HG03064 (cell line): Measurements from ENCODE around the gene CLTB.

Source experiments
- ATAC-seq: cut with Tn5 transposase; IDR thresholded peaks from one replicate; pipeline ENCODE4 v1.9.1; 2021; ENCODE audit warnings: low read depth; ENCODE audit not compliant: unreplicated experiment

CLTB gene

DNA sequence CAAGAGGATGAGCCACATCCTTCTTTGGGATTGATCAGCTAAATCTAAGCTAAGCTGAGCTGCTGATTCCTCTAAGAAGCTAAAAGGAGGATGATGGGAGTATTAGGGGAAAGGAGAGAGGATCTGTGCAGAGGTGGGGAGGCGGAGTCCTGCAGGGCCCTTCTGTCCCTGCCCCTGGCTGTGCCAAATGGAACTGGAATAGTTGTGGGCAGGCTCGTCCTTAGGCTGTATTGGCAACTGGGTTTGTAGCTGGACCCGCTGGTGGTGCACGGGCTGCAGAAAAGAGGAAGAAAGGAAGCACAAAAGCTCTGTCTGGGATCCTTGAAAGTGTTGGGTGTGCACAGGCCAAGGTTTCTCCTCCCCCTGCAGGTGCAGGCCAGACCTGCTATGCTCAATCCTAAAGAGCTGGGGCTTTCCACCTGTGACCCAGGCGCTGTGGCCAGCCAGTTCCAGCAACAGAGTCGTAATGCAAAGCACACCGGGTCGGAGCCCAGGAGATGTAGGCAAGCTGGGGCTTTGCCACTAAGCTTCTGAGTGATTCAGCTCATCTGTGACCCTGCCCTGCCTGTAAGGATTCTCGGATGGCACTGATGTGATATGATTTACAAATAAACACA, 9.8 kb downstream of the CLTB start:
- ATAC-seq = no peak

- no peak for ATAC-seq
These were observed 10.5 kb downstream of the CLTB start for GRCh38 chr5:176405656-176406435.

GRCh38 chr5:176401281-176402205, 14.8 kb downstream of the CLTB start:
- no peak for ATAC-seq

- ATAC-seq = no peak
These were observed 15.8 kb downstream of the CLTB start for GRCh38 chr5:176400382-176401156.

- no peak for ATAC-seq
These were observed 18.5 kb downstream of the CLTB start for GRCh38 chr5:176397736-176398420.

GRCh38 chr5:176396330-176396729, 20.0 kb downstream of the CLTB start:
- no peak for ATAC-seq

GRCh38 chr5:176394881-176395675, 21.3 kb downstream of the CLTB start:
- ATAC-seq = no peak

GRCh38 chr5:176394096-176394495, 22.2 kb downstream of the CLTB start:
- no peak for ATAC-seq

DNA sequence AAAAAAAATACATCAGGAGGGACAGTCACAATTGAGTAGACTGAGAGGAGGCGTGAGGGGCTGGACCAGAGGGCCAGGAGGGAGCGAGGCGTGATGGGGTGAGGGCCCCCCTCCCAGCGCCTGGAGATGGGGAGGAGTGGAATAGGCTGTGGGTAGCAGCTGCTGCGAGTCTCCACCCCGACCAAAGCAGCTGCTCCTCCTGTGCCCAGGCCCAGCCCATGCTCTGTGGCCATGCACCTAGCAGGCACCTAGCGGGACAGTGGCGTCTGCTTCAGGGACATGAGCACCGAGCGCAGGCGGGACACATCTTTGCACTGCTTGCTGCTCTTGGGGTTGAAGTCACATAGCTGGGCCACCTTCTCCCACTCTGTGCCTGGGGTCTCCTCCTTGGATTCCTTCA, 23.8 kb downstream of the CLTB start:
- no peak for ATAC-seq

GRCh38 chr5:176391999-176392398, 24.3 kb downstream of the CLTB start:
- no peak for ATAC-seq

DNA sequence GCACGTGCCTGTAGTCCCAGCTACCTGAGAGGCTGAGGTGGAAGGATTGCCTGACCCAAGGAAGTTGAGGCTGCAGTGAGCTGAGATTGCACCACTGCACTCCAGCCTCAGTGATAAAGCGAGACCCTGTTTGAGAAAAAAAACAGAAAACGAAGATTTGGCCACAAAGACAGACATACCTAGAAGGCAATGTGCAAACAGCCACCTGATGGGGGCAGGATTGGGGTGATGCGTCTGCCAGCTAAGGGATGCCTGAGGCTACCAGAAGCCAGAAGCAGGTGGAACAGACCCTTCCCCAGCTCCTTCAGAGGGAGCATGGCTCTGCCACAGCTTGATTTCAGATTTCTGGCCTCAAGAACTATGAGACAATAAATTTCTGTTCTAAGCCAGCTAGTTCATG, 24.9 kb downstream of the CLTB start:
- ATAC-seq = no peak

DNA sequence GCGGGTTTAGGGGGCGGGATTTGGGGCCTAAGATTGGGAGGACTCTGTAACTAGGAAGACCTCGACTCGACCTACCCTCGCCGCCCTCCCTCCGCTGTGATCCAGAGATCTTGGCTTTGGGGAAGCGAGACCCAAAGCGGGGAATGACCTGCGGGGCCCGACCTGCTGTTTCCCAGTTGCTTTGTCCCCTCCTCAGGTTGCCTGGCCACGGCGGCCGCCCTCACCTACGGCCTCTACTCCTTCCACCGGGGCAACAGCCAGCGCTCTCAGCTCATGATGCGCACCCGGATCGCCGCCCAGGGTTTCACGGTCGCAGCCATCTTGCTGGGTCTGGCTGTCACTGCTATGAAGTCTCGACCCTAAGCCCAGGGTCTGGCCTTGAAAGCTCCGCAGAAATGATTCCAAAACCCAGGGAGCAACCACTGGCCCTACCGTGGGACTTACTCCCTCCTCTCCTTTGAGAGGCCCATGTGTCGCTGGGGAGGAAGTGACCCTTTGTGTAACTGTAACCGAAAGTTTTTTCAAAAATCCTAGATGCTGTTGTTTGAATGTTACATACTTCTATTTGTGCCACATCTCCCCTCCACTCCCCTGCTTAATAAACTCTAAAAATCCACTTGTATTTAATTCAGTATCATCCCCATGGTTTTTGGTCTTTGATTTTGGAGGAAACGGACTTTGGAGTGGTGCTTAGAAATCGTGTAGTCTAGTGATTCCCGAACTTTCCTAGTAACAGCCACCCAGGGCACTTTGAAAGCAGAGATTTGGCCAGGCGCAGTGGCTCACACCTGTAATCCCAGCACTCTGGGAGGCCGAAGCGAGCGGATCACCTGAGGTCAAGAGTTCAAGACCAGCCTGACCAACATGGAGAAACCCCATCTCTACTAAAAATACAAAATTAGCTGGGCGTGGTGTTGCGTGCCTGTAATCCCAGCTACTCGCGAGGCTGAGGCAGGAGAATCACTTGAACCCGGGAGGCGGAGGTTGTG, 26.9 kb downstream of the CLTB start:
- ATAC-seq = peak; percentile 12

DNA sequence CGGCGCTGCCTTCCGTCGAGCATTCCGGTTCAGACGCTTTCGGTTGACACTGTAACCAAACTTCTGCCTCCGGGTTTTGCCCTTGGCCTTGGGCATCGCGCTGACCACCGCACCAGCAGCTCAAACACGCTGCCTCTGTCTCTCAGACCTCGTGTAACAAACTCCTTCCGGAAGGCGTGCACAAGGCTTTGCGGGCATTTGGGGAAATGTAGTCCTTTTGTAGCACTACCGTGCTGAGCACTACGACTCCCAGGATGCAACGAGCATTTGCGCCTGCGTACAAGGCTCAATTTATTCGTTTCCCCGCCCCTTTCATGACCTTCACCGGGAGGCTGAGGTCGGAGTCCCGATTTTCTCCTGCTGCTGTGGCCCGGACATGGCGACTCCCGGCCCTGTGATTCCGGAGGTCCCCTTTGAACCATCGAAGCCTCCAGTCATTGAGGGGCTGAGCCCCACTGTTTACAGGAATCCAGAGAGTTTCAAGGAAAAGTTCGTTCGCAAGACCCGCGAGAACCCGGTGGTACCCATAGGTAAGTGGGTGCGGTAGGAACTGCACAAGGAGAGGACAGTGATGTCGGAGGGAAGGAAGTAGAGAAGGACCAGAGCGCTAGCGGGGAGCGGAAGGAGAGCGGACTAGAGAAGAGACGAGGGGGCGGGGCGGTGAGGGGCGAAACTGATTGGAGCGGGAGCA, 27.8 kb downstream of the CLTB start, which contains the start of the genes HIGD2A and NOP16:
Gene HIGD2A, plus strand, starts transcription at position 308 of the 691 bp plus-strand sequence. Its CDS starts 69 bp downstream, at position 377.
Gene NOP16, minus strand, starts transcription at position 155 of the 691 bp plus-strand sequence. Its CDS starts 59 bp downstream, at position 96.
- peak; percentile 86 for ATAC-seq

DNA sequence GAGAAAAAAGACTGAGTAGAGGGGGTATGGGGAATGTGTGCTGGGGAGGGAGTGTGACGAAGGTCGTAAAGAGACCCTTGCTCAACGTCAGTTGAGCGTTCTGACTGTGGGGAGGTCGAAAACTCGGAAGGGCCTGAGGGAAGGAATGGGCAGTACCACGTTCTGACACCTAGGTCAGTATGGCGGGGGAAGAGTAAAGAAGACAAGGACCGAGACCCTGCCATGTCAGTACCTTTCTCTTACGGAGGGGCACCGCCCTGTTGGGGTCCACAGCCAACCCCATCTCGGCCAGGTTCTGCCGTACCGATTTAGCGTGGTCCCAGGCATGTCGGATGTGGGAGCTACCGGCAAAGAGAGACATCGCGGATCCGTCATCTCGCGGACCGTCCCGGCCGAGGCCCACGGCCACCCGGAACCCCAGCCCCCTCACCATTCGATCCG, 28.3 kb downstream of the CLTB start:
- no peak for ATAC-seq

- ATAC-seq = no peak
These were observed 28.9 kb downstream of the CLTB start for GRCh38 chr5:176387384-176387925.

- ATAC-seq = no peak
These were observed 29.8 kb downstream of the CLTB start for GRCh38 chr5:176386491-176386890.

DNA sequence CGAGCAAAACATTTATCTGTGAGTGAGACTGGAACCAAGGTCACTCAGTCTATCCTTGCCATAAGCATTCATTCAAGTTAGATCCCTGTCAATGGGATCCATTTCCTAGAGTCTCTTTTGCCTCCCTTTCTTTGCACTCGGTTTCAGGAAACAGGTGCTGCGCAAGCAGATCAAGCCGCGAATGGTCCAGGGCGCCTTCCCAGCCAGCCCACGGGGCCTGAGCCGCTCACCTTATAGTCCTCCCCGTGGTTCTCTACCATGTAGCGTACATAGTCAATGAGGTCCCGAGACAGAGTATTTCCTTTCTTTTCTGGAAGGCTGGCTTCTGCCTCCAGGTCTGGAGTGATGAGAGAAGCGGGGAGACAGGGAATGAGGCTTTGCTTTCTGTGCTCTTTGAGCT, 31.3 kb downstream of the CLTB start:
- ATAC-seq = no peak
